Measurements from ENCODE around the gene GIT2. TPM values are rescaled to one million over a fixed set of nuclear protein-coding genes. Genes with fewer than 3 reads are reported as not detected.

The GIT2 gene
- total and polyA plus RNA-seq, 2 of the 13 experiments (the other 11 are each of a cell fraction or from before 2014, with no cell fraction given): 18.4 to 19.8 TPM

GRCh38 chr12:109998904-109999648, 2.9 kb upstream of the GIT2 start, which contains the start of gene ANKRD13A (continued):
- TF ChIP-seq ZNF501 (CRISPR knock-in tag; IDR thresholded peaks at IDR 0.05) (peak; percentile 85; the same call in 1 of the 2 replicates), ZNF75D (CRISPR knock-in tag; IDR thresholded peaks at IDR 0.05; ENCODE audit: borderline replicate concordance) (no peak), GFI1 (CRISPR knock-in tag; IDR thresholded peaks at IDR 0.05; ENCODE audit: borderline replicate concordance) (0 out of 2 replicates have a peak, but pooled peaks have one; percentile 2), PAX8 (CRISPR knock-in tag; IDR thresholded peaks at IDR 0.05; ENCODE audit: borderline replicate concordance) (0 out of 2 replicates have a peak, but pooled peaks have one; percentile 65), ZNF552 (CRISPR knock-in tag; IDR thresholded peaks at IDR 0.05; ENCODE audit: borderline replicate concordance) (no peak), USF2 (IDR thresholded peaks at IDR 0.05; ENCODE audit: low read depth, low read length) (no peak), USF2 (CRISPR knock-in tag; IDR thresholded peaks at IDR 0.05; ENCODE audit: borderline replicate concordance) (peak; percentile 59; the same call in 1 of the 2 replicates), ZNF276 (CRISPR knock-in tag; IDR thresholded peaks at IDR 0.05; ENCODE audit: low read depth) (0 out of 2 replicates have a peak, but pooled peaks have one; percentile 37), ZNF891 (CRISPR knock-in tag; IDR thresholded peaks at IDR 0.05) (peak; percentile 68; the same call in 1 of the 2 replicates), FOXK2 (IDR thresholded peaks at IDR 0.05) (peak; percentile 100), HHEX (CRISPR knock-in tag; IDR thresholded peaks at IDR 0.05) (no peak), MED8 (CRISPR knock-in tag; IDR thresholded peaks at IDR 0.05; ENCODE audit: insufficient replicate concordance) (peak; percentile 65), FOXO1 (CRISPR knock-in tag; IDR thresholded peaks at IDR 0.05) (no peak), ARNT2 (CRISPR knock-in tag; IDR thresholded peaks at IDR 0.05; ENCODE audit: low read depth) (peak; percentile 77), ZNF646 (CRISPR knock-in tag; IDR thresholded peaks at IDR 0.05) (0 out of 2 replicates have a peak, but pooled peaks have one; percentile 11), ZFAT (CRISPR knock-in tag; conservative IDR thresholded peaks at IDR 0.05) (0 out of 2 replicates have a peak, but pooled peaks have one; percentile 68), POGZ (CRISPR knock-in tag; IDR thresholded peaks at IDR 0.05) (peak; percentile 80), ZSCAN20 (CRISPR knock-in tag; IDR thresholded peaks at IDR 0.05; ENCODE audit: borderline replicate concordance) (0 out of 2 replicates have a peak, but pooled peaks have one; percentile 36), ZSCAN21 (CRISPR knock-in tag; IDR thresholded peaks at IDR 0.05; ENCODE audit: borderline replicate concordance) (peak; percentile 60; the same call in 1 of the 2 replicates)

Measured in HepG2 (cell line).